Astrocyte of the cerebellum (primary cell): ENCODE measurements around the gene RNASE9.

Experiments used
- DNase-seq: peaks from one replicate; pipeline ENCODE4 v3.0.0-alpha.2; 2011; ENCODE audit warnings: low read depth
- H3K4me3 ChIP-seq: 2 replicates; pipeline ENCODE4 v1.5.1; 2011; ENCODE audit warnings: mild to moderate bottlenecking, low read depth, low read length, moderate library complexity
- CTCF ChIP-seq: IDR thresholded peaks from 2 replicates; pipeline ENCODE4 v1.5.1; 2012; ENCODE audit warnings: low read length, low read depth, moderate library complexity, mild to moderate bottlenecking; ENCODE audit errors: missing control alignments
- in situ Hi-C: cut with HindIII; loops from 2 replicates; pipeline ENCODE4 v1.10.0; 2017; ENCODE audit warnings: low sequenced_read_pairs

Gene RNASE9

GRCh38 chr14:20591235-20591634 is 30.4 kb upstream of the RNASE9 start, which contains the start of gene RNASE12:
TSS of gene RNASE12 (minus strand) at chr14:20591376. CDS start at chr14:20590723, 653 bp downstream.
- no peak for DNase-seq
- in situ Hi-C loops: no loop called here
- no peak for TF ChIP-seq CTCF
- H3K4me3 ChIP-seq: no peak within 1 kb of the TSS

GRCh38 chr14:20587489-20588154 is 26.8 kb upstream of the RNASE9 start, which contains the start of gene RNASE11:
TSS of gene RNASE11 (minus strand) at chr14:20588001.
- DNase-seq: no peak
- in situ Hi-C loops: no loop called here
- no peak within 1 kb of the TSS for H3K4me3 ChIP-seq
- no peak for TF ChIP-seq CTCF

- DNase-seq: no peak
- in situ Hi-C loops: no loop called here
- TF ChIP-seq CTCF: no peak
- no peak overlapping the region for H3K4me3 ChIP-seq
These were observed 23.1 kb upstream of the RNASE9 start for GRCh38 chr14:20583908-20584307.

- DNase-seq: no peak
- no peak for TF ChIP-seq CTCF
- in situ Hi-C loops: no loop called here
These were observed 22.3 kb upstream of the RNASE9 start for GRCh38 chr14:20583142-20583541.

GRCh38 chr14:20580242-20580641 is 19.4 kb upstream of the RNASE9 start:
- H3K4me3 ChIP-seq: no peak overlapping the region
- no peak for TF ChIP-seq CTCF
- DNase-seq: no peak
- in situ Hi-C loops: no loop called here

More at GRCh38 chr14:20583142-20583541, 22.3 kb upstream of the RNASE9 start:
- no peak overlapping the region for H3K4me3 ChIP-seq

GRCh38 chr14:20578784-20579502 is 18.1 kb upstream of the RNASE9 start:
- DNase-seq: no peak
- no peak overlapping the region for H3K4me3 ChIP-seq
- in situ Hi-C loops: no loop called here
- no peak for TF ChIP-seq CTCF
